Left ventricle myocardium inferior (tissue), 1 donor: ENCODE data around the gene IFNA10. TPM values are rescaled to one million over a fixed set of nuclear protein-coding genes. Genes with fewer than 3 reads are reported as not detected.
"Not testable (repeated sequence)": the region's sequence is repeated elsewhere in the genome, so short reads cannot be mapped to it uniquely, and the experiment has no call there.

Experiments
- DNase-seq: peaks from one replicate; pipeline ENCODE4 v3.0.0-alpha.2; 2020
- H3K27ac ChIP-seq: fragments of 200-600 bp; replicated peaks from 2 replicates; pipeline ENCODE4 v1.8.0; 2021
- H3K27me3 ChIP-seq: fragments of 200-600 bp; 2 replicates; pipeline ENCODE4 v1.8.0; 2021; ENCODE audit warnings: low read depth
- H3K36me3 ChIP-seq: fragments of 200-600 bp; 2 replicates; pipeline ENCODE4 v1.8.0; 2021
- H3K4me1 ChIP-seq: fragments of 200-600 bp; 2 replicates; pipeline ENCODE4 v1.8.0; 2021
- H3K4me3 ChIP-seq: fragments of 200-600 bp; 2 replicates; pipeline ENCODE4 v1.8.0; 2021; ENCODE audit warnings: mild to moderate bottlenecking, moderate library complexity
- H3K9me3 ChIP-seq: fragments of 200-600 bp; replicated peaks from 2 replicates; pipeline ENCODE4 v1.8.0; 2021
- CTCF ChIP-seq: fragments of 200-600 bp; IDR thresholded peaks from 2 replicates; pipeline ENCODE4 v1.8.0; 2021; ENCODE audit warnings: antibody characterized with exemption, mild to moderate bottlenecking, borderline replicate concordance
- intact Hi-C: fragments of 100-400 bp; cut with micrococcal nuclease; formaldehyde crosslinking; loops from one replicate; pipeline ENCODE4 v1.11.0; 2022
- total RNA-seq: library from RNA; stranded (reverse); fragmentation: NEBNext Ultra II Directional; extraction: Animal tissue kit (Norgen Biotek cat#: 25700); gene quantifications from one replicate; pipeline ENCODE4 v1.2.1, GENCODE V29; 2021
- donor health status: DM: no; HTN: yes; CAD: no; lungs with severe emphysema.

The IFNA10 gene
- total RNA-seq, 1 donor from 2014 or later: not detected

DNA sequence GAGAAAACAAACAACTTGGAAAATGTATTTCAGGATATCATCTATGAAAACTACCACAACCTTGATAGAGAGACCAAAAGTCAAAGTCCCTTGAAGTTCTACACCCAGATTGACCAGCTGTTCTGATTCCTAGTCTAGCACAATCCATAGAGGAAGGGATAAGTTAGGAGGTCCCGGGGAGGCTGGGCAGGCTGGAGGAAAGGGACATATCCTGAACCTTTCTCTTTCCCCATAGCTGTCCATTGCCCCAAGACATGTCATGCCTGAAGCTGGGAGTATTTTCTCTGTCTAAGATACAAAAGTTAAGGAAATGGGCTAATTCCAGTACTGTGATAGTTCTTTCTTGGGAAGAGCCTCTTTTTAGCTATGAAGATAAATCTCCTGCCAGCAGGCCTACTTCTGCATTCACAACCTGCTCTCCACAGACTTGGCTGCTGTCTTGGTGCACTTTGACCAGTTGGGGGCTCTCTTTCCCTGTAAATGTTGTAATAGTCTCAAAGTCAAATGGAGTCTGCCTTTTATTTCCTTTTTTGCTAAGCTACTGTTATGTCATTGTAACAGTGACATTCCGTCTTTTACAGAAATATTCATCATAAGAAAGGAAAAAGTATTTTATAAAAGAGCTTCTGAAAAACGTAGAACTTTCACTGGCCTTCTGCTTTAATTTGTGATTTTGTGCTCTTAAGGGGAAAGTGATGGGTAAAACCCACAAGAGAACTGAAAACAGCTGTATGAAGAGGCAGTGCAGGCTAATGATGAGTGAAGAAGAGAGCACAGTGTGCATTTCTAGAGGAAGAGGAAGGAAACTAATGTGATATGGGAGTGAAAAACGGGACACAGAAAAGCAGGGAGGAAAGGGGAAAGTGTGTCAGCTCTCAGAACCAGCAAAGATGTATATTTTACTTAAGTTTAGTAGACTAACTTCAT lies 23.9 kb downstream of the IFNA10 start:
- H3K36me3 ChIP-seq, H3K27ac ChIP-seq, DNase-seq, H3K4me1 ChIP-seq, intact Hi-C loops, H3K4me3 ChIP-seq, H3K9me3 ChIP-seq, H3K27me3 ChIP-seq: not testable (repeated sequence)
- TF ChIP-seq CTCF: peak; percentile 46

GRCh38 chr9:21174671-21175070 lies 32.3 kb downstream of the IFNA10 start:
- no peaks in the 10 kb centered on the region for H3K27me3 ChIP-seq
- H3K9me3 ChIP-seq: no peaks in the 10 kb centered on the region
- H3K4me3 ChIP-seq: no peak overlapping the region
- intact Hi-C loops: no loop called here
- H3K36me3 ChIP-seq: no peaks in the 10 kb centered on the region
- no peak for DNase-seq
- H3K27ac ChIP-seq: no peak overlapping the region
- no peaks in the 10 kb centered on the region for H3K4me1 ChIP-seq
- TF ChIP-seq CTCF: no peak

GRCh38 chr9:21172156-21172555 lies 34.8 kb downstream of the IFNA10 start:
- no peaks in the 10 kb centered on the region for H3K27me3 ChIP-seq
- no peak overlapping the region for H3K4me3 ChIP-seq
- no peaks in the 10 kb centered on the region for H3K36me3 ChIP-seq
- intact Hi-C loops: no loop called here
- no peaks in the 10 kb centered on the region for H3K4me1 ChIP-seq
- H3K9me3 ChIP-seq: no peaks in the 10 kb centered on the region
- H3K27ac ChIP-seq: no peak overlapping the region
- TF ChIP-seq CTCF: no peak
- DNase-seq: no peak

DNA sequence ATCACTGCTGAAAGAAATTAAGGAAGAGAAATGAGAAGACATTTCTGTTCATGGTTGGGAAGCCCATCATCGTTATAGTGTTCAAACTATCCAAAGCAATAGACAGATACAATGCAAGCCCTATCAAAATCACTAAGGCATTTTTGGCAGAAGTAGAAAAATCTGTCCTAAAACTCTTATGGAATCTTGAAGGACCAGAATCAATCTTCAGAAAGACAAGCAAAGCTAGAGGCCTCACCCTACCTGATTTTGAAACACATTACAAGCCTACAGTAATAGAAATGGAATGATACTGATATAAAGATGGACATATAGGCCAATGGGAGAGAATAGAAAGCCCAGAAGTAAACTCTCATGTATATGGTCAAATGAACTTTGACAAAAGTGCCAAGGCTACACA lies 35.6 kb downstream of the IFNA10 start:
- Histone ChIP-seq H3K27me3 (no peaks in the 10 kb centered on the region), H3K36me3 (no peaks in the 10 kb centered on the region), H3K4me1 (no peaks in the 10 kb centered on the region), H3K27ac (no peak overlapping the region), H3K9me3 (no peaks in the 10 kb centered on the region), H3K4me3 (no peak overlapping the region)
- intact Hi-C loops: no loop called here
- no peak for TF ChIP-seq CTCF
- no peak for DNase-seq

DNA sequence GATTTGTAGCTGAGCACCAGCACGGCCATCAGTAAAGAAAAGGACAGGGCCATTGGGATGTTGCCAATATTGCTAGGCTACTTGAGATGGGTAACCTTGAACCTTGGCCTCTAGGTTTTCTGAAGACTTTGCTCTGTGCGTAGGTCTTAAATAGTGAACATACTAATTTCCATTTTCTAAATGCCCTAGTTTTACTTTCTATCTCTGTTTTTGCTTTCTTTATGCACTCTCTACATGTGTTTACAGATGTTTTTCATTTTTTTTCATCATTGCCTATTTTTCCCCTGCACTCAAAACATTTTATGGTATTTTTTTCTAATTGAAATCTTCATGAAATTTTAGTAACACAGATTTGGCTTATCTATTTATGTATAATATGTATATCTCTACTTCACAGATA lies 40.4 kb downstream of the IFNA10 start, which contains the start of gene IFNA21:
IFNA21 (minus strand) TSS at position 101 of the 400 bp plus-strand sequence; CDS start at position 53, 48 bp downstream.
- H3K36me3 ChIP-seq, DNase-seq, H3K4me1 ChIP-seq, intact Hi-C loops, H3K4me3 ChIP-seq, H3K9me3 ChIP-seq, H3K27ac ChIP-seq, H3K27me3 ChIP-seq: not testable (repeated sequence)

DNA sequence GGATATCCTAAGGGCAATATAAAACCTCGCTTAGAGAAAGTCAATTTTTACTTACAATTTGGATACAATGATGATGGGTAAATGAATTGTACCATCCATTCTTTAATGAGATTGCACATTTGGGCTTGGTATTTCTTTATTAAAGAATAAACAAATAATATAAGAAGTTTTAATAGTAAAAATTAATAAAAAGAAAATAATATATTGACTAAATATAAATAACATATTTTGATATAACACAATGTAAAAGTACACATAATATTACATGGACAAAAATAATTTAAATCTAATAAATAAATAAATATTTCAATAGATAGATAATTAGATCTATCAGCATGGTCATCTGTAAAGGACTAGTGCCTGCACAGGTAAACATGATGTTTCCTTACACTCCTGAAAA lies 41.4 kb downstream of the IFNA10 start:
- no peak for TF ChIP-seq CTCF
- intact Hi-C loops: no loop called here

More for the DNA sequence above, 41.4 kb downstream of the IFNA10 start:
- no peak for DNase-seq
- no peaks in the 10 kb centered on the region for H3K27me3 ChIP-seq
- no peaks in the 10 kb centered on the region for H3K36me3 ChIP-seq
- no peak overlapping the region for H3K4me3 ChIP-seq
- peaks cover 3% of the 10 kb centered on the region for H3K9me3 ChIP-seq
- H3K27ac ChIP-seq: no peak overlapping the region
- H3K4me1 ChIP-seq: no peaks in the 10 kb centered on the region
